SK-N-SH (cell line): Measurements from ENCODE around the gene ERMARD.

Source experiments
- CTCF ChIP-seq: fragments of 200-600 bp; sonication (generic); IDR thresholded peaks from 2 replicates; pipeline ENCODE4 v1.6.1; 2017; ENCODE audit warnings: antibody characterized with exemption, mild to moderate bottlenecking, moderate library complexity
- EP300 ChIP-seq, 2 experiments: IDR thresholded peaks; 2 replicates each; pipeline versions ENCODE4 v1.4.0 to v1.6.1; 2012; ENCODE audit warnings: borderline replicate concordance in 1 of 2, low read depth in 1 of 2, low read length in 1 of 2
- JUND ChIP-seq: IDR thresholded peaks from 2 replicates; pipeline ENCODE4 v1.4.0; 2012
- MXI1 ChIP-seq: IDR thresholded peaks from 2 replicates; pipeline ENCODE4 v1.6.1; 2012; ENCODE audit warnings: mild to moderate bottlenecking, low read depth, low read length, improper control_type of control experiment
- REST ChIP-seq: IDR thresholded peaks from 2 replicates; pipeline ENCODE4 v1.6.1; 2012; ENCODE audit warnings: mild to moderate bottlenecking, low read depth, low read length, moderate library complexity
- TEAD4 ChIP-seq: IDR thresholded peaks from 2 replicates; pipeline ENCODE4 v1.4.0; 2012; ENCODE audit warnings: mild to moderate bottlenecking, borderline replicate concordance; ENCODE audit not compliant: insufficient read depth

- TF ChIP-seq CTCF (no peak), JUND (no peak), REST (no peak), TEAD4 (no peak), EP300 (IDR thresholded peaks at IDR 0.05; ENCODE audit: borderline replicate concordance in 1 of 2, low read depth in 1 of 2, low read length in 1 of 2) (no peak), MXI1 (no peak)
Observed at GRCh38 chr6:169807229-169807628, 55.8 kb downstream of the ERMARD start.
